ENCODE data around the gene ENDOG.

The ENDOG gene

GRCh38 chr9:128824911-128825310 lies 6.6 kb downstream of the ENDOG start:
- H3K4me2 ChIP-seq (ENCODE audit: insufficient read depth, low read length, poor library complexity, severe bottlenecking), result no peak overlapping the region
- H3K23ac ChIP-seq (ENCODE audit: low read depth, low read length, poor library complexity), result no peak overlapping the region
- H4K91ac ChIP-seq (ENCODE audit: low read depth, low read length, poor library complexity), result no peak overlapping the region
- peaks cover 5 to 6% of the 10 kb centered on the region in 2 donors for H3K4me1 ChIP-seq (ENCODE audit: control insufficient read depth in 2 of 2, insufficient read depth in 1 of 2, low read depth in 1 of 2, low read length in 2 of 2)
- H3K27me3 ChIP-seq (ENCODE audit: control insufficient read depth in 3 of 3, insufficient read depth in 3 of 3, low read depth in 1 of 3, low read length in 3 of 3), result no peaks in the 10 kb centered on the region
- H2BK12ac ChIP-seq (ENCODE audit: low read length), result no peak overlapping the region
- H3K79me1 ChIP-seq (ENCODE audit: low read depth, low read length), result peaks cover 2% of the 10 kb centered on the region
- no peak overlapping the region for H2AK5ac ChIP-seq (ENCODE audit: low read depth, low read length)
- no peak overlapping the region for H3K4ac ChIP-seq (ENCODE audit: low read length)
- peaks cover 51 to 88% of the 10 kb centered on the region in 2 donors for H3K36me3 ChIP-seq (replicated peaks in 1 of 2; ENCODE audit: control insufficient read depth in 2 of 2, insufficient read depth in 2 of 2, low read length in 2 of 2)
- no peak overlapping the region for H3K27ac ChIP-seq (replicated peaks; ENCODE audit: low read length)
- H3K4me3 ChIP-seq (ENCODE audit: low read length in 2 of 2), result no peak overlapping the region
- H3K18ac ChIP-seq (ENCODE audit: low read length), result no peak overlapping the region
- no peak for DNase-seq (ENCODE audit: low spot score)
- H3K9ac ChIP-seq (ENCODE audit: low read depth, low read length, poor library complexity), result no peak overlapping the region
- H2BK15ac ChIP-seq (ENCODE audit: low read length), result no peak overlapping the region
- H3K14ac ChIP-seq (ENCODE audit: low read length), result no peak overlapping the region
- no peak overlapping the region for H2BK5ac ChIP-seq (ENCODE audit: low read length)
- H2BK120ac ChIP-seq (ENCODE audit: low read depth, low read length), result no peak overlapping the region
- H4K8ac ChIP-seq (ENCODE audit: low read depth, low read length), result no peak overlapping the region
- H2AFZ ChIP-seq (ENCODE audit: low read length), result no peak overlapping the region
- no peaks in the 10 kb centered on the region for H3K9me3 ChIP-seq (replicated peaks in 1 of 2; ENCODE audit: control insufficient read depth in 2 of 2, insufficient read depth in 1 of 2, low read depth in 1 of 2, low read length in 2 of 2)
- WGBS, 2 donors (ENCODE audit: extremely low coverage in 2 of 2, insufficient read length in 2 of 2, insufficient replicate concordance in 1 of 2), result no CpG with 5 or more reads among the region's 7 CpGs

GRCh38 chr9:128825923-128826700 lies 7.8 kb downstream of the ENDOG start:
- Histone ChIP-seq H2BK5ac (ENCODE audit: low read length) (no peak overlapping the region), H3K4me2 (ENCODE audit: insufficient read depth, low read length, poor library complexity, severe bottlenecking) (no peak overlapping the region), H3K9me3 (replicated peaks in 1 of 2; ENCODE audit: control insufficient read depth in 2 of 2, insufficient read depth in 1 of 2, low read depth in 1 of 2, low read length in 2 of 2) (no peaks in the 10 kb centered on the region), H3K36me3 (replicated peaks in 1 of 2; ENCODE audit: control insufficient read depth in 2 of 2, insufficient read depth in 2 of 2, low read length in 2 of 2) (peaks cover 51 to 76% of the 10 kb centered on the region in 2 donors), H3K4ac (ENCODE audit: low read length) (no peak overlapping the region), H2BK12ac (ENCODE audit: low read length) (no peak overlapping the region), H2AK5ac (ENCODE audit: low read depth, low read length) (no peak overlapping the region), H3K18ac (ENCODE audit: low read length) (no peak overlapping the region), H3K4me1 (ENCODE audit: control insufficient read depth in 2 of 2, insufficient read depth in 1 of 2, low read depth in 1 of 2, low read length in 2 of 2) (peaks cover 5 to 6% of the 10 kb centered on the region in 2 donors), H3K27ac (replicated peaks; ENCODE audit: low read length) (no peak overlapping the region), H3K14ac (ENCODE audit: low read length) (no peak overlapping the region), H2BK15ac (ENCODE audit: low read length) (no peak overlapping the region), H3K27me3 (ENCODE audit: control insufficient read depth in 3 of 3, insufficient read depth in 3 of 3, low read depth in 1 of 3, low read length in 3 of 3) (no peaks in the 10 kb centered on the region), H3K79me1 (ENCODE audit: low read depth, low read length) (peaks cover 2% of the 10 kb centered on the region), H2AFZ (ENCODE audit: low read length) (no peak overlapping the region), H3K23ac (ENCODE audit: low read depth, low read length, poor library complexity) (no peak overlapping the region), H3K4me3 (ENCODE audit: low read length in 2 of 2) (no peak overlapping the region), H2BK120ac (ENCODE audit: low read depth, low read length) (no peak overlapping the region), H4K8ac (ENCODE audit: low read depth, low read length) (no peak overlapping the region), H3K9ac (ENCODE audit: low read depth, low read length, poor library complexity) (no peak overlapping the region), H4K91ac (ENCODE audit: low read depth, low read length, poor library complexity) (no peak overlapping the region)
- WGBS, 2 donors (ENCODE audit: extremely low coverage in 2 of 2, insufficient read length in 2 of 2, insufficient replicate concordance in 1 of 2), result no CpG with 5 or more reads among the region's 22 CpGs
- DNase-seq (ENCODE audit: low spot score), result no peak

GRCh38 chr9:128828267-128828666 lies 10.0 kb downstream of the ENDOG start:
- DNase-seq (ENCODE audit: low spot score), result no peak
- Histone ChIP-seq H3K4ac (ENCODE audit: low read length) (no peak overlapping the region), H3K4me2 (ENCODE audit: insufficient read depth, low read length, poor library complexity, severe bottlenecking) (no peak overlapping the region), H3K36me3 (replicated peaks in 1 of 2; ENCODE audit: control insufficient read depth in 2 of 2, insufficient read depth in 2 of 2, low read length in 2 of 2) (peaks cover 36 to 64% of the 10 kb centered on the region in 2 donors), H3K27me3 (ENCODE audit: control insufficient read depth in 3 of 3, insufficient read depth in 3 of 3, low read depth in 1 of 3, low read length in 3 of 3) (no peaks in the 10 kb centered on the region), H3K23ac (ENCODE audit: low read depth, low read length, poor library complexity) (no peak overlapping the region), H3K9ac (ENCODE audit: low read depth, low read length, poor library complexity) (no peak overlapping the region), H2BK120ac (ENCODE audit: low read depth, low read length) (no peak overlapping the region), H4K91ac (ENCODE audit: low read depth, low read length, poor library complexity) (no peak overlapping the region), H2AK5ac (ENCODE audit: low read depth, low read length) (no peak overlapping the region), H2BK15ac (ENCODE audit: low read length) (no peak overlapping the region), H3K4me1 (ENCODE audit: control insufficient read depth in 2 of 2, insufficient read depth in 1 of 2, low read depth in 1 of 2, low read length in 2 of 2) (peaks cover 5 to 6% of the 10 kb centered on the region in 2 donors), H3K18ac (ENCODE audit: low read length) (no peak overlapping the region), H3K9me3 (replicated peaks in 1 of 2; ENCODE audit: control insufficient read depth in 2 of 2, insufficient read depth in 1 of 2, low read depth in 1 of 2, low read length in 2 of 2) (no peaks in the 10 kb centered on the region), H3K79me1 (ENCODE audit: low read depth, low read length) (peaks cover 2% of the 10 kb centered on the region), H2AFZ (ENCODE audit: low read length) (no peak overlapping the region), H4K8ac (ENCODE audit: low read depth, low read length) (no peak overlapping the region), H2BK12ac (ENCODE audit: low read length) (no peak overlapping the region), H3K27ac (replicated peaks; ENCODE audit: low read length) (no peak overlapping the region), H3K4me3 (ENCODE audit: low read length in 2 of 2) (peak overlapping the region in 1 of 2 donors; percentile 85), H3K14ac (ENCODE audit: low read length) (no peak overlapping the region), H2BK5ac (ENCODE audit: low read length) (no peak overlapping the region)
- no CpG with 5 or more reads among the region's 8 CpGs for WGBS, 2 donors (ENCODE audit: extremely low coverage in 2 of 2, insufficient read length in 2 of 2, insufficient replicate concordance in 1 of 2)

GRCh38 chr9:128828719-128829452 lies 10.6 kb downstream of the ENDOG start:
- Histone ChIP-seq H3K14ac (ENCODE audit: low read length) (no peak overlapping the region), H4K91ac (ENCODE audit: low read depth, low read length, poor library complexity) (no peak overlapping the region), H3K27me3 (ENCODE audit: control insufficient read depth in 3 of 3, insufficient read depth in 3 of 3, low read depth in 1 of 3, low read length in 3 of 3) (no peaks in the 10 kb centered on the region), H3K27ac (replicated peaks; ENCODE audit: low read length) (no peak overlapping the region), H3K36me3 (replicated peaks in 1 of 2; ENCODE audit: control insufficient read depth in 2 of 2, insufficient read depth in 2 of 2, low read length in 2 of 2) (peaks cover 35 to 63% of the 10 kb centered on the region in 2 donors), H3K79me1 (ENCODE audit: low read depth, low read length) (peaks cover 2% of the 10 kb centered on the region), H4K8ac (ENCODE audit: low read depth, low read length) (no peak overlapping the region), H2AFZ (ENCODE audit: low read length) (peak overlapping the region; percentile 93), H3K9ac (ENCODE audit: low read depth, low read length, poor library complexity) (peak overlapping the region; percentile 99), H3K9me3 (replicated peaks in 1 of 2; ENCODE audit: control insufficient read depth in 2 of 2, insufficient read depth in 1 of 2, low read depth in 1 of 2, low read length in 2 of 2) (no peaks in the 10 kb centered on the region), H3K18ac (ENCODE audit: low read length) (peak overlapping the region; percentile 96), H2BK15ac (ENCODE audit: low read length) (no peak overlapping the region), H3K4me1 (ENCODE audit: control insufficient read depth in 2 of 2, insufficient read depth in 1 of 2, low read depth in 1 of 2, low read length in 2 of 2) (peaks cover 5 to 6% of the 10 kb centered on the region in 2 donors), H3K4ac (ENCODE audit: low read length) (no peak overlapping the region), H2BK12ac (ENCODE audit: low read length) (no peak overlapping the region), H3K4me3 (ENCODE audit: low read length in 2 of 2) (peak overlapping the region; percentile 85 to 95), H3K23ac (ENCODE audit: low read depth, low read length, poor library complexity) (peak overlapping the region; percentile 99), H2AK5ac (ENCODE audit: low read depth, low read length) (peak overlapping the region; percentile 15), H2BK120ac (ENCODE audit: low read depth, low read length) (no peak overlapping the region), H2BK5ac (ENCODE audit: low read length) (no peak overlapping the region), H3K4me2 (ENCODE audit: insufficient read depth, low read length, poor library complexity, severe bottlenecking) (peak overlapping the region; percentile 94)
- DNase-seq (ENCODE audit: low spot score), result no peak
- no CpG with 5 or more reads among the region's 18 CpGs for WGBS, 2 donors (ENCODE audit: extremely low coverage in 2 of 2, insufficient read length in 2 of 2, insufficient replicate concordance in 1 of 2)
